Skeletal muscle satellite cell (primary cell): ENCODE measurements around the gene SMAD1.
"Not testable (repeated sequence)": the region's sequence is repeated elsewhere in the genome, so short reads cannot be mapped to it uniquely, and the experiment has no call there.

Source experiments
- H3K27me3 ChIP-seq: 2 replicates; pipeline ENCODE4 v1.7.0; 2013; ENCODE audit warnings: low read length; ENCODE audit not compliant: control insufficient read depth, insufficient read depth
- H3K36me3 ChIP-seq: 2 replicates; pipeline ENCODE4 v1.7.0; 2013; ENCODE audit warnings: mild to moderate bottlenecking, control low read depth, low read length; ENCODE audit not compliant: insufficient read depth
- H3K4me1 ChIP-seq: 2 replicates; pipeline ENCODE4 v1.7.0; 2013; ENCODE audit warnings: low read length; ENCODE audit not compliant: control insufficient read depth, insufficient read depth
- H3K4me2 ChIP-seq: 2 replicates; pipeline ENCODE4 v1.7.0; 2013; ENCODE audit warnings: mild to moderate bottlenecking, low read length
- H3K4me3 ChIP-seq: 2 replicates; pipeline ENCODE4 v1.7.0; 2013; ENCODE audit warnings: low read length
- H3K9ac ChIP-seq: 2 replicates; pipeline ENCODE4 v1.7.0; 2013; ENCODE audit warnings: mild to moderate bottlenecking, low read depth, low read length, moderate library complexity
- H3K9me3 ChIP-seq: replicated peaks from 2 replicates; pipeline ENCODE4 v1.7.0; 2013; ENCODE audit warnings: mild to moderate bottlenecking, control low read depth, low read length

The SMAD1 gene

DNA sequence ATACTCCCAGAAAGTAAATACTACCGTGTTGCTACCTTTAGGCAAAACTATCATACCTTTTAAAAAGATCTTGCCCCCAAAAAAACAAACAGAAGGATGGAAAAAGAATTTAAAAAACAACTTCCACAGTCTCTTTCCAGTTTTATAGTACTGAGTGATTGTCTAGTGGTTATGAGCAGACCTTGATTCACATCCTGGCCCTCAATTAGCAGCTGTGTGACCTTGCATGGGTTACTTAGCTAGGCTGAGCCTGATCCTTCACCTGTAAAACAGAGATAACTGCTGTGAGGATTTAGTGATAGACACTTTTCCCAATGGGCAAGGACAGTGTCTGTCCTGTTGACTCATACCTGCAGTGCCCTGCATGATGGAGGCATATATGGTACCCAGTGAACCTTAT, 49.0 kb downstream of the SMAD1 start:
- no peak overlapping the region for H3K4me2 ChIP-seq
- no peak overlapping the region for H3K4me3 ChIP-seq
- H3K36me3 ChIP-seq, result no peaks in the 10 kb centered on the region
- no peaks in the 10 kb centered on the region for H3K9me3 ChIP-seq
- no peaks in the 10 kb centered on the region for H3K27me3 ChIP-seq
- H3K4me1 ChIP-seq, result peaks cover 34% of the 10 kb centered on the region
- H3K9ac ChIP-seq, result no peak overlapping the region

DNA sequence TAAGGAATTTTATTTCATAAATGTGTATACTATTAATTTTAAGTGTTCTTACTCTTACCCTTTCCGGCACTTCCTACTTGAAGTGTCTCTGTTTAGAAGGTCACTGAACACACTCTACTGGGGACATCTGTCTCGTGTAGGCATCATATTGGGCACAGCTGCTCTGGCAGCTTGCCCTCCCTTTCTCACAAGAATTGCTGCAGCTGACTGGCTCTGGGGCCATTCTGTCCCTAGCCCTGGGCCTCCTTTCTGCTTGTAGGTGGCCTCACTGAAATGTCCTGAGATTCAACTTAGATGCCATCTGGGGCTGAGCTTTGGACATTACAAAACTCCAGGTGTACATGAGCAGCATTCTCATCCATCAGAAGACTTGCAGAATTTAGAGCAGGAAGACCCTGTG, 49.6 kb downstream of the SMAD1 start:
- Histone ChIP-seq H3K9me3 (no peaks in the 10 kb centered on the region), H3K36me3 (no peaks in the 10 kb centered on the region), H3K9ac (no peak overlapping the region), H3K4me3 (no peak overlapping the region), H3K4me2 (no peak overlapping the region), H3K4me1 (peaks cover 31% of the 10 kb centered on the region), H3K27me3 (no peaks in the 10 kb centered on the region)

- no peaks in the 10 kb centered on the region for H3K36me3 ChIP-seq
- H3K4me2 ChIP-seq, result no peak overlapping the region
- H3K9me3 ChIP-seq, result no peaks in the 10 kb centered on the region
- peaks cover 31% of the 10 kb centered on the region for H3K4me1 ChIP-seq
- no peak overlapping the region for H3K4me3 ChIP-seq
- H3K9ac ChIP-seq, result no peak overlapping the region
- H3K27me3 ChIP-seq, result no peaks in the 10 kb centered on the region
Measured at GRCh38 chr4:145531859-145532258, 50.2 kb downstream of the SMAD1 start.

GRCh38 chr4:145533001-145533400, 51.3 kb downstream of the SMAD1 start:
- Histone ChIP-seq H3K4me3 (no peak overlapping the region), H3K36me3 (no peaks in the 10 kb centered on the region), H3K27me3 (no peaks in the 10 kb centered on the region), H3K9ac (peak overlapping the region; percentile 14), H3K4me2 (no peak overlapping the region), H3K9me3 (no peaks in the 10 kb centered on the region), H3K4me1 (peaks cover 31% of the 10 kb centered on the region)

- H3K36me3 ChIP-seq, H3K4me2 ChIP-seq, H3K27me3 ChIP-seq, H3K4me3 ChIP-seq, H3K9me3 ChIP-seq, H3K9ac ChIP-seq: not testable (repeated sequence)
- H3K4me1 ChIP-seq, result peaks cover 31% of the 10 kb centered on the region
Measured at GRCh38 chr4:145533415-145533814, 51.8 kb downstream of the SMAD1 start.

GRCh38 chr4:145533961-145534360, 52.3 kb downstream of the SMAD1 start:
- Histone ChIP-seq H3K4me1 (peaks cover 31% of the 10 kb centered on the region), H3K27me3 (no peaks in the 10 kb centered on the region), H3K4me3 (no peak overlapping the region), H3K36me3 (no peaks in the 10 kb centered on the region), H3K9ac (no peak overlapping the region), H3K4me2 (no peak overlapping the region), H3K9me3 (no peaks in the 10 kb centered on the region)

GRCh38 chr4:145535202-145535601, 53.5 kb downstream of the SMAD1 start:
- Histone ChIP-seq H3K27me3 (no peaks in the 10 kb centered on the region), H3K9me3 (no peaks in the 10 kb centered on the region), H3K9ac (no peak overlapping the region), H3K4me1 (peaks cover 34% of the 10 kb centered on the region), H3K4me2 (no peak overlapping the region), H3K4me3 (no peak overlapping the region), H3K36me3 (no peaks in the 10 kb centered on the region)

DNA sequence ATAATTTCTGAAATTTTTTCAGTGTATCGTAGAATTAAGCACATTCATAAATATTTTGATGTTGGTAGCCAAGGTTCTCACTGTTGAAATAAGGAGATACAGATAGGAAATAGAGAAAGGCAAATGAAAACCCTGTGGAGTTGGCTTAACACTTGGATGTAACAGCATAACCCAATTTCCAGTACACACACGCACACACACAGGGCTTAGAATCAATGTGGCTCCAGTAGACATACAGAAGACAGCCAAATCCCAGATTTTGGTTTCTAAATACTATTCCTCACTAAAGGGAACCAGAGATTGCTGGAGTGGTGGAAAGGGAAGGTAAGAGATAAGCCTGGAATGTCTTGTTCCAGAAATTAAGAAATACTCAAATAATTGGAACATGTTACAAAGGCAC, 54.4 kb downstream of the SMAD1 start:
- Histone ChIP-seq H3K4me3 (no peak overlapping the region), H3K4me1 (peaks cover 28% of the 10 kb centered on the region), H3K36me3 (no peaks in the 10 kb centered on the region), H3K9ac (no peak overlapping the region), H3K9me3 (no peaks in the 10 kb centered on the region), H3K27me3 (no peaks in the 10 kb centered on the region), H3K4me2 (no peak overlapping the region)

DNA sequence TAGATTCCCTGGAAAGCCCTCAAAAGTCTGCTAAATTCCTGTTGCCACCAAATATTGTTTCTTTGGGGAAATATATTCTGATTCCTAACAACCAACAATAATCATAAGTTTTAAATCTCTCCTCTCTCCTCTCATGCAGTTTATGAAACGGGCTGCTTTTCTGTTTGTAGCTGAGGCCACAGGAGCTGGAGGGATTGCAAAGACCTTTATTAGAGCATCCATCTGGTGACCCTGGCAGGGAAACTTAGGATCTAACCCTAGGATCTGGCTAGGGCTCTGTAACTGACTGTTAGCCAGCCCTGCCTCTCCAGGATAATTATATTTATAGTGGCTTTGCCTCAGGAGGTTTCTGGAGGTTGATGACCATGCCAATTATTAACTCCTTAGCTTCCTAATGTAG, 56.9 kb downstream of the SMAD1 start:
- Histone ChIP-seq H3K36me3 (peaks cover 4% of the 10 kb centered on the region), H3K9me3 (no peaks in the 10 kb centered on the region), H3K4me2 (no peak overlapping the region), H3K4me3 (no peak overlapping the region), H3K27me3 (no peaks in the 10 kb centered on the region), H3K4me1 (peaks cover 8% of the 10 kb centered on the region), H3K9ac (no peak overlapping the region)

DNA sequence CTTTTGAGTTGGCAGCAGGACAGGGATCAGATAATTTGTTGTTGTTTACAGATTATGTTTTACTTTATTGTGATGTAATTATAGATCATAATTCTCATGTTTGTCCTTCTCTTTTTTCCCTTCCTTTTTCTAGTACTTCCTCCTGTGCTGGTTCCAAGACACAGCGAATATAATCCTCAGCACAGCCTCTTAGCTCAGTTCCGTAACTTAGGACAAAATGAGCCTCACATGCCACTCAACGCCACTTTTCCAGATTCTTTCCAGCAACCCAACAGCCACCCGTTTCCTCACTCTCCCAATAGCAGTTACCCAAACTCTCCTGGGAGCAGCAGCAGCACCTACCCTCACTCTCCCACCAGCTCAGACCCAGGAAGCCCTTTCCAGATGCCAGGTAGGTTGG, 58.0 kb downstream of the SMAD1 start:
- no peaks in the 10 kb centered on the region for H3K27me3 ChIP-seq
- H3K4me3 ChIP-seq, result no peak overlapping the region
- H3K4me1 ChIP-seq, result peaks cover 8% of the 10 kb centered on the region
- H3K9ac ChIP-seq, result no peak overlapping the region
- no peaks in the 10 kb centered on the region for H3K9me3 ChIP-seq
- H3K36me3 ChIP-seq, result peaks cover 5% of the 10 kb centered on the region
- H3K4me2 ChIP-seq, result no peak overlapping the region

DNA sequence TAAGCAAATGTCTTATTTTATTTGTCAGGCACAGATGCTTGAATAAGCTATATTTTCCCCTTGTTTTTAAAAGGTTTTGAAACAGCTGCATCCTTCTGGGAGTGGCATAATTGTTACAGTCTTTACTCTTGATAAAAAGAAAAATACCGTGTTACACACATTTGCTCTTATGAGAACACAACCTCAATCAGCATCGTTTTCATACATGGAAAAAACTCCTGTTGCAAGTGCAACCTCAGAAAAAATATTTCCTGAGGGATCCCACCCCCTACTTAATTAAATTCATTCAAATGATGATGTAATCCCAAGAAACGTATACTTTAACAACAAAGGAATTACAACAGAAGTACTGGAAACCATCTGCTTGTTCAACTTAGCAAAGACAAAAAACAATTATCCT, 58.6 kb downstream of the SMAD1 start:
- Histone ChIP-seq H3K27me3 (no peaks in the 10 kb centered on the region), H3K9me3 (no peaks in the 10 kb centered on the region), H3K4me3 (no peak overlapping the region), H3K9ac (no peak overlapping the region), H3K4me1 (peaks cover 12% of the 10 kb centered on the region), H3K36me3 (peaks cover 5% of the 10 kb centered on the region), H3K4me2 (no peak overlapping the region)

GRCh38 chr4:145541346-145541745, 59.7 kb downstream of the SMAD1 start:
- Histone ChIP-seq H3K4me2 (no peak overlapping the region), H3K9me3 (no peaks in the 10 kb centered on the region), H3K9ac (no peak overlapping the region), H3K4me1 (peaks cover 22% of the 10 kb centered on the region), H3K27me3 (no peaks in the 10 kb centered on the region), H3K4me3 (no peak overlapping the region), H3K36me3 (peaks cover 5% of the 10 kb centered on the region)
